Neural cell (in vitro differentiated cells): ENCODE measurements around the gene MEMO1. TPM values are rescaled to one million over a fixed set of nuclear protein-coding genes. Genes with fewer than 3 reads are reported as not detected.

Experiments used
- H2AFZ ChIP-seq: fragments of 200-600, 300-800 bp; sonication (generic), shearing (Covaris generic); 2 replicates; pipeline ENCODE4 v1.6.0; 2014; ENCODE audit warnings: low read depth, mild to moderate bottlenecking, antibody characterized with exemption, low read length, moderate library complexity
- H3F3A ChIP-seq: fragments of 200-600 bp; shearing (Covaris generic); 2 replicates; pipeline ENCODE4 v1.6.1; 2016; ENCODE audit warnings: mild to moderate bottlenecking, moderate library complexity, mixed read lengths, antibody characterized with exemption, low read length; ENCODE audit not compliant: insufficient read depth, poor library complexity, severe bottlenecking
- H3K27ac ChIP-seq: fragments of 200-600, 300-800 bp; sonication (generic), shearing (Covaris generic); 2 replicates; pipeline ENCODE4 v1.5.1; 2014; ENCODE audit warnings: mild to moderate bottlenecking, low read length, moderate library complexity
- H3K27me3 ChIP-seq: fragments of 300-800, 200-600 bp; sonication (generic), shearing (Covaris generic); 2 replicates; pipeline ENCODE4 v1.6.0; 2014; ENCODE audit warnings: mild to moderate bottlenecking, low read depth, low read length, moderate library complexity; ENCODE audit not compliant: insufficient read depth
- H3K36me3 ChIP-seq: fragments of 300-800, 200-600 bp; sonication (generic), shearing (Covaris generic); 2 replicates; pipeline ENCODE4 v1.5.1; 2014; ENCODE audit warnings: mild to moderate bottlenecking, antibody characterized with exemption, low read length, moderate library complexity; ENCODE audit not compliant: insufficient read depth
- H3K4me2 ChIP-seq: fragments of 300-800, 200-600 bp; sonication (generic), shearing (Covaris generic); 2 replicates; pipeline ENCODE4 v1.6.0; 2014; ENCODE audit warnings: mild to moderate bottlenecking, low read length
- H3K4me3 ChIP-seq: fragments of 300-800, 200-600 bp; sonication (generic), shearing (Covaris generic); 2 replicates; pipeline ENCODE4 v1.5.1; 2014; ENCODE audit warnings: mild to moderate bottlenecking, low read length, moderate library complexity
- H3K79me2 ChIP-seq: fragments of 200-600 bp; shearing (Covaris generic); replicated peaks from 2 replicates; pipeline ENCODE4 v1.6.0; 2014; ENCODE audit warnings: mild to moderate bottlenecking, low read length, moderate library complexity; ENCODE audit not compliant: insufficient read depth
- H3K9ac ChIP-seq: fragments of 300-800, 200-600 bp; sonication (generic), shearing (Covaris generic); 2 replicates; pipeline ENCODE4 v1.6.1; 2016; ENCODE audit warnings: mild to moderate bottlenecking, low read length, mixed read lengths
- H3K9me2 ChIP-seq: fragments of 200-600 bp; shearing (Covaris generic); 2 replicates; pipeline ENCODE4 v1.6.1; 2016; ENCODE audit warnings: mild to moderate bottlenecking, low read length, mixed read lengths; ENCODE audit not compliant: insufficient read depth
- H3K9me3 ChIP-seq: fragments of 200-600, 300-800 bp; sonication (generic), shearing (Covaris generic); 2 replicates; pipeline ENCODE4 v1.6.1; 2016; ENCODE audit warnings: mild to moderate bottlenecking, mixed run types, low read length, moderate library complexity, mixed read lengths
- H4K20me1 ChIP-seq: fragments of 200-600 bp; shearing (Covaris generic); 2 replicates; pipeline ENCODE4 v1.6.1; 2016; ENCODE audit warnings: mild to moderate bottlenecking, mixed run types; ENCODE audit not compliant: insufficient read depth
- CTCF ChIP-seq: fragments of 450-650 bp; IDR thresholded peaks from 2 replicates; pipeline ENCODE4 v1.5.1; 2014; ENCODE audit warnings: antibody characterized with exemption, mild to moderate bottlenecking, moderate library complexity; ENCODE audit not compliant: poor library complexity, severe bottlenecking
- EP300 ChIP-seq: fragments of 450-650 bp; conservative IDR thresholded peaks from 2 replicates; pipeline ENCODE4 v1.6.1; 2014; ENCODE audit warnings: antibody characterized with exemption, mild to moderate bottlenecking, moderate library complexity; ENCODE audit not compliant: poor library complexity, severe bottlenecking
- EZH2 ChIP-seq: fragments of 200-600, 300-800 bp; shearing (Covaris generic), sonication (generic); IDR thresholded peaks from 2 replicates; pipeline ENCODE4 v1.6.1; 2014; ENCODE audit warnings: antibody characterized with exemption, low read length, borderline replicate concordance, mild to moderate bottlenecking; ENCODE audit not compliant: insufficient read depth, poor library complexity, severe bottlenecking
- MXI1 ChIP-seq: fragments of 450-650 bp; conservative IDR thresholded peaks from 2 replicates; pipeline ENCODE4 v1.6.1; 2014; ENCODE audit warnings: antibody characterized with exemption, mild to moderate bottlenecking; ENCODE audit not compliant: poor library complexity, severe bottlenecking
- POLR2AphosphoS5 ChIP-seq: IDR thresholded peaks from 2 replicates; pipeline ENCODE4 v1.6.1; 2012
- RAD21 ChIP-seq: fragments of 450-650 bp; conservative IDR thresholded peaks from 2 replicates; pipeline ENCODE4 v1.6.1; 2014; ENCODE audit warnings: antibody characterized with exemption, mild to moderate bottlenecking, moderate library complexity
- REST ChIP-seq: IDR thresholded peaks from 2 replicates; pipeline ENCODE4 v1.6.1; 2012; ENCODE audit warnings: borderline replicate concordance
- SMC3 ChIP-seq: fragments of 450-650 bp; conservative IDR thresholded peaks from 2 replicates; pipeline ENCODE4 v1.6.1; 2014; ENCODE audit warnings: antibody characterized with exemption, mild to moderate bottlenecking, moderate library complexity; ENCODE audit not compliant: poor library complexity
- TAF1 ChIP-seq: IDR thresholded peaks from 2 replicates; pipeline ENCODE4 v1.6.1; 2012; ENCODE audit warnings: low read depth
- polyA plus RNA-seq: library from polyadenylated mRNA; depleted of rRNA; stranded (reverse); fragments of >200 nt; gene quantifications from 2 replicates; pipeline ENCODE4 v1.2.3, GENCODE V29; 2014

The MEMO1 gene
- polyA plus RNA-seq, 1 donor from 2014 or later = 124 TPM

DNA sequence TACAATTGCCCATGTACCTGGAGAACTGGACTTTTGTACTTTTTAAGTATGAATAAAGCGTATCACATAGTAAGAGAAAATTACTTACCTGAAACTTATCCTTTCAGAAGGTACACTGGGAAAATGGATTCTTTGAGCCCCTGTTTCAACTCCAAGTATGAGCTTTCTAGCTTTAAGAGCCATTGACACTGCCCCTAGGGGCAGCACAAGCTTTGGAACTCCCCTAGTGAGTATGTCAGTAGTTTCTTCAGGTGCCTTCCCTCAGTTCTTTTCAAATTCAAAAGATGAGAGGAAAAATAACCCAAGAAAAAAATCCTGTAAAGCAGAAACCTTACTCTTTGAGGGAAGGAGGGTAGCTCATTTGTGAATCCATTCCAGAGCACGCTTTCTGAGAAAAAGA lies 124.1 kb downstream of the MEMO1 start:
- H3K36me3 ChIP-seq = no peaks in the 10 kb centered on the region
- H4K20me1 ChIP-seq = no peaks in the 10 kb centered on the region
- H2AFZ ChIP-seq = no peak overlapping the region
- no peaks in the 10 kb centered on the region for H3K9me2 ChIP-seq
- H3F3A ChIP-seq = no peaks in the 10 kb centered on the region
- no peaks in the 10 kb centered on the region for H3K27me3 ChIP-seq
- no peak overlapping the region for H3K9ac ChIP-seq
- H3K4me2 ChIP-seq = no peak overlapping the region
- H3K9me3 ChIP-seq = no peaks in the 10 kb centered on the region
- H3K4me3 ChIP-seq = no peak overlapping the region
- H3K79me2 ChIP-seq = no peaks in the 10 kb centered on the region
- no peak overlapping the region for H3K27ac ChIP-seq
- TF ChIP-seq TAF1 = no peak

DNA sequence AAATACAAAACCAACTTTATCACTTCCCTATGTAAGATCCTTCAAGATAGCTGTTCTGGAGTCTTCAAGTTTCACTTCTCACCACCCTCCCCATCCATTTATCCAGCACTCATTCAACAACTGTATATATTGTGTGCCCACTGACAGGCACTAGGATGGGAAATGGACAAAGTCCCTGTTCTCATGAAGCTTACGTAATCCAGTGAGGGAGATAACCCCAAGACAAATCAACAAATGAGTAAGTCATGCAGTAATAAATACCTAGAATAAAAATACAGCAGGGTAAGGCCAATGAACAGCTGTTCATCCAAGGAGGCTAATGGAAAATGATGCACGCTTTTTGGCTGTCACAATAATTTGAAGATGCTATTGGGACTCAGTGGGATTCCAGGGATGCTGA lies 133.8 kb downstream of the MEMO1 start:
- no peak overlapping the region for H2AFZ ChIP-seq
- H3K9me3 ChIP-seq = no peaks in the 10 kb centered on the region
- no peaks in the 10 kb centered on the region for H3K9me2 ChIP-seq
- no peaks in the 10 kb centered on the region for H3K27me3 ChIP-seq
- H3F3A ChIP-seq = no peaks in the 10 kb centered on the region
- H3K4me3 ChIP-seq = no peak overlapping the region
- H3K27ac ChIP-seq = no peak overlapping the region
- TF ChIP-seq EP300 (no peak), RAD21 (no peak), CTCF (no peak), EZH2 (no peak), SMC3 (no peak), POLR2AphosphoS5 (no peak), MXI1 (no peak), REST (no peak), TAF1 (no peak)
- H3K9ac ChIP-seq = no peak overlapping the region
- H4K20me1 ChIP-seq = no peaks in the 10 kb centered on the region
- no peaks in the 10 kb centered on the region for H3K79me2 ChIP-seq
- H3K36me3 ChIP-seq = no peaks in the 10 kb centered on the region
- H3K4me2 ChIP-seq = no peak overlapping the region

DNA sequence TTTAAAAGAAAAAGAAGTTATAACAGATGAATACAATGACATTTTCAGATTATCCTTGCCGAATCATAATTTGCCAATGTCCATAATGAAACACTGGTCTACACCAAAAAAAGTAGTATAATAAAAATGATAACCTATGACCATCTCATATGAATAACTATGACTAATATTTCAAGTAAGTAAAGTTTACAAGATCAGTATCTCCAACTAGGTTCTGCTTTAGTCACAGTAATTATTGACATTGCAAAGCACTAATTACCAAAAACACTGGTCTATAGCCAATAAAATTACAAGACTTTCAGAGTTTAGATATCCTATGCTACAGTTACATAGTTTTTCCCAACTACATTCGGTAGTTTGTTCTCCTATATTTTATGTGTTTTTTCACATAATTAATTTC lies 136.7 kb downstream of the MEMO1 start:
- no peak overlapping the region for H3K4me3 ChIP-seq
- no peaks in the 10 kb centered on the region for H3K36me3 ChIP-seq
- no peaks in the 10 kb centered on the region for H3K9me3 ChIP-seq
- H3K27ac ChIP-seq = no peak overlapping the region
- TF ChIP-seq RAD21 = no peak
- no peak for TF ChIP-seq EZH2
- no peak for TF ChIP-seq SMC3
- no peak for TF ChIP-seq CTCF
- TF ChIP-seq REST = no peak
- no peak for TF ChIP-seq MXI1
- no peak for TF ChIP-seq TAF1
- no peak for TF ChIP-seq POLR2AphosphoS5
- TF ChIP-seq EP300 = no peak
- H3K9me2 ChIP-seq = no peaks in the 10 kb centered on the region
- H3K79me2 ChIP-seq = no peaks in the 10 kb centered on the region
- no peaks in the 10 kb centered on the region for H4K20me1 ChIP-seq
- no peaks in the 10 kb centered on the region for H3F3A ChIP-seq
- no peak overlapping the region for H3K4me2 ChIP-seq
- H2AFZ ChIP-seq = no peak overlapping the region
- H3K27me3 ChIP-seq = no peaks in the 10 kb centered on the region
- H3K9ac ChIP-seq = no peak overlapping the region
